Panc1 (cell line): Measurements from ENCODE around the gene CHD6. TPM values are rescaled to one million over a fixed set of nuclear protein-coding genes. Genes with fewer than 3 reads are reported as not detected.

Experiments
- ATAC-seq: fragments of 200-7000 bp; cut with Tn5 transposase; 2 replicates; pipeline ENCODE4 v1.9.1; 2020; ENCODE audit warnings: mild to moderate bottlenecking, moderate library complexity
- BruUV-seq: library from RNA; stranded (reverse); fragments of 400-500 nt; replicated peaks from 2 replicates; lab custom pipeline; 2021; lab: Mats Ljungman, UMichigan
- CTCF ChIA-PET: fragments of 300-600 bp; sonication (Branson Sonifier 250); formaldehyde crosslinking; loops from one replicate; lab custom pipeline; 2022; ENCODE audit warnings: antibody characterized with exemption; lab: Charles Lee
- POLR2A ChIA-PET: fragments of 300-600 bp; sonication (Branson Sonifier 250); formaldehyde crosslinking; loops from one replicate; lab custom pipeline; 2022; ENCODE audit warnings: antibody characterized with exemption; lab: Charles Lee
- DNase-seq: peaks from one replicate; pipeline ENCODE4 v3.0.0-alpha.2; 2010; ENCODE audit warnings: low read depth, low spot score
- H3K27ac ChIP-seq: 2 replicates; pipeline ENCODE4 v1.5.1; 2011; ENCODE audit warnings: mild to moderate bottlenecking, low read length, inconsistent platforms
- H3K27me3 ChIP-seq: fragments of 200-500 bp; sonication (Bioruptor generic); 2 replicates; pipeline ENCODE4 v1.6.0; 2014; ENCODE audit warnings: low read length, inconsistent platforms; ENCODE audit not compliant: control insufficient read depth, insufficient read depth
- H3K36me3 ChIP-seq: fragments of 200-500 bp; sonication (Bioruptor generic); 2 replicates; pipeline ENCODE4 v1.5.1; 2014; ENCODE audit warnings: inconsistent platforms, mild to moderate bottlenecking, low read length, moderate library complexity; ENCODE audit not compliant: control insufficient read depth, insufficient read depth
- H3K4me1 ChIP-seq: 2 replicates; pipeline ENCODE4 v1.5.1; 2011; ENCODE audit warnings: inconsistent platforms, mild to moderate bottlenecking, low read length, moderate library complexity; ENCODE audit not compliant: control insufficient read depth, insufficient read depth
- H3K4me3 ChIP-seq, 2 experiments: 2 replicates each; pipeline ENCODE4 v1.5.1; 2011 to 2012; ENCODE audit warnings: low read depth in 2 of 2, low read length in 2 of 2, mild to moderate bottlenecking in 2 of 2, inconsistent platforms in 1 of 2, moderate library complexity in 1 of 2
- H3K9me3 ChIP-seq: fragments of 200-500 bp; sonication (Bioruptor generic); 2 replicates; pipeline ENCODE4 v1.5.1; 2014; ENCODE audit warnings: low read depth, mild to moderate bottlenecking, inconsistent platforms, low read length, moderate library complexity; ENCODE audit not compliant: control insufficient read depth, insufficient read depth
- POLR2AphosphoS5 ChIP-seq: IDR thresholded peaks from 2 replicates; pipeline ENCODE4 v1.6.1; 2012; ENCODE audit warnings: mild to moderate bottlenecking, low read depth, low read length, moderate library complexity
- SIN3A ChIP-seq: IDR thresholded peaks from 2 replicates; pipeline ENCODE4 v1.6.1; 2012; ENCODE audit warnings: low read depth, mild to moderate bottlenecking, low read length, moderate library complexity, borderline replicate concordance; ENCODE audit not compliant: insufficient read depth
- TCF7L2 ChIP-seq: IDR thresholded peaks from 2 replicates; pipeline ENCODE4 v1.6.1; 2011; ENCODE audit warnings: mild to moderate bottlenecking, low read depth, low read length, inconsistent platforms
- in situ Hi-C: cut with HindIII; loops from 2 replicates; pipeline ENCODE4 v1.10.0; 2016; ENCODE audit warnings: low sequenced_read_pairs, low pct_unique_long_range_greater_than_20kb
- intact Hi-C: fragments of 100-400 bp; cut with micrococcal nuclease; formaldehyde crosslinking; loops from one replicate; pipeline ENCODE4 v1.10.0; 2022; ENCODE audit not compliant: unreplicated experiment
- total RNA-seq: library from RNA; stranded (reverse); gene quantifications from one replicate; pipeline ENCODE4 v1.2.1, GENCODE V29; 2021; ENCODE audit not compliant: unreplicated experiment
- TF ChIP-seq, protein P1 (sequence below), 2 experiments: IDR thresholded peaks; 2 replicates each; pipeline ENCODE4 v1.6.1; 2011 to 2012; ENCODE audit warnings: low read depth in 2 of 2, control low read depth in 1 of 2, low read length in 1 of 2, mild to moderate bottlenecking in 1 of 2, moderate library complexity in 1 of 2; ENCODE audit not compliant: insufficient read depth in 1 of 2
- TF ChIP-seq, protein P2 (sequence below): fragments of 450-650 bp; IDR thresholded peaks from 2 replicates; pipeline ENCODE4 v1.5.1; 2017; ENCODE audit warnings: mild to moderate bottlenecking

Gene CHD6
- total RNA-seq, 1 experiment from 2014 or later = 21.3 TPM

DNA sequence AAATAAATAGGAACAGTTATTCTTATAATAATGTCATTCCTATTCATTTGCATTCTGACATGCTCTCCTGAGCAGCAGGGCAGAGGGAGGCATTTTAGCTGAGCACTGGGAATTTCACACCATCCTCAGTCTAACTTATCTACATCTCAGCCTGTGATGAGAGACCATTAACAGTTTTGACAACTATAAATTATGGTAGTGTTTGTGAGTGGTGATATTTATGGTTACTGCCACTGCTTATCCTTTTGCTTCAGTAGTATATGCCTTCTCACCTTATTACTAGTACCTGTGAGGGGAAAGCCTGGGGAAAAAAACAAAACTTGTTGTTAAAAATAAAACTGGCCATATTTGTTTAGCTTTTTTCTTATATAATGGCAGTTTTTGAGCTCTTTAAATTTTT lies 17.0 kb upstream of the CHD6 start:
- Histone ChIP-seq H3K4me1 (no peaks in the 10 kb centered on the region), H3K9me3 (no peaks in the 10 kb centered on the region), H3K27ac (no peak overlapping the region), H3K4me3 (no peak overlapping the region), H3K36me3 (no peaks in the 10 kb centered on the region), H3K27me3 (peaks cover 22% of the 10 kb centered on the region)
- no TSS peak for BruUV-seq
- ATAC-seq (no peak), DNase-seq (no peak)
- TF ChIP-seq TCF7L2 (no peak), POLR2AphosphoS5 (no peak), SIN3A (no peak)
- TF ChIP-seq, protein P1, sequence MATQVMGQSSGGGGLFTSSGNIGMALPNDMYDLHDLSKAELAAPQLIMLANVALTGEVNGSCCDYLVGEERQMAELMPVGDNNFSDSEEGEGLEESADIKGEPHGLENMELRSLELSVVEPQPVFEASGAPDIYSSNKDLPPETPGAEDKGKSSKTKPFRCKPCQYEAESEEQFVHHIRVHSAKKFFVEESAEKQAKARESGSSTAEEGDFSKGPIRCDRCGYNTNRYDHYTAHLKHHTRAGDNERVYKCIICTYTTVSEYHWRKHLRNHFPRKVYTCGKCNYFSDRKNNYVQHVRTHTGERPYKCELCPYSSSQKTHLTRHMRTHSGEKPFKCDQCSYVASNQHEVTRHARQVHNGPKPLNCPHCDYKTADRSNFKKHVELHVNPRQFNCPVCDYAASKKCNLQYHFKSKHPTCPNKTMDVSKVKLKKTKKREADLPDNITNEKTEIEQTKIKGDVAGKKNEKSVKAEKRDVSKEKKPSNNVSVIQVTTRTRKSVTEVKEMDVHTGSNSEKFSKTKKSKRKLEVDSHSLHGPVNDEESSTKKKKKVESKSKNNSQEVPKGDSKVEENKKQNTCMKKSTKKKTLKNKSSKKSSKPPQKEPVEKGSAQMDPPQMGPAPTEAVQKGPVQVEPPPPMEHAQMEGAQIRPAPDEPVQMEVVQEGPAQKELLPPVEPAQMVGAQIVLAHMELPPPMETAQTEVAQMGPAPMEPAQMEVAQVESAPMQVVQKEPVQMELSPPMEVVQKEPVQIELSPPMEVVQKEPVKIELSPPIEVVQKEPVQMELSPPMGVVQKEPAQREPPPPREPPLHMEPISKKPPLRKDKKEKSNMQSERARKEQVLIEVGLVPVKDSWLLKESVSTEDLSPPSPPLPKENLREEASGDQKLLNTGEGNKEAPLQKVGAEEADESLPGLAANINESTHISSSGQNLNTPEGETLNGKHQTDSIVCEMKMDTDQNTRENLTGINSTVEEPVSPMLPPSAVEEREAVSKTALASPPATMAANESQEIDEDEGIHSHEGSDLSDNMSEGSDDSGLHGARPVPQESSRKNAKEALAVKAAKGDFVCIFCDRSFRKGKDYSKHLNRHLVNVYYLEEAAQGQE (IDR thresholded peaks at IDR 0.05; ENCODE audit: insufficient read depth in 1 of 2, low read depth in 2 of 2, low read length in 1 of 2) = no peak
- TF ChIP-seq, protein P2, sequence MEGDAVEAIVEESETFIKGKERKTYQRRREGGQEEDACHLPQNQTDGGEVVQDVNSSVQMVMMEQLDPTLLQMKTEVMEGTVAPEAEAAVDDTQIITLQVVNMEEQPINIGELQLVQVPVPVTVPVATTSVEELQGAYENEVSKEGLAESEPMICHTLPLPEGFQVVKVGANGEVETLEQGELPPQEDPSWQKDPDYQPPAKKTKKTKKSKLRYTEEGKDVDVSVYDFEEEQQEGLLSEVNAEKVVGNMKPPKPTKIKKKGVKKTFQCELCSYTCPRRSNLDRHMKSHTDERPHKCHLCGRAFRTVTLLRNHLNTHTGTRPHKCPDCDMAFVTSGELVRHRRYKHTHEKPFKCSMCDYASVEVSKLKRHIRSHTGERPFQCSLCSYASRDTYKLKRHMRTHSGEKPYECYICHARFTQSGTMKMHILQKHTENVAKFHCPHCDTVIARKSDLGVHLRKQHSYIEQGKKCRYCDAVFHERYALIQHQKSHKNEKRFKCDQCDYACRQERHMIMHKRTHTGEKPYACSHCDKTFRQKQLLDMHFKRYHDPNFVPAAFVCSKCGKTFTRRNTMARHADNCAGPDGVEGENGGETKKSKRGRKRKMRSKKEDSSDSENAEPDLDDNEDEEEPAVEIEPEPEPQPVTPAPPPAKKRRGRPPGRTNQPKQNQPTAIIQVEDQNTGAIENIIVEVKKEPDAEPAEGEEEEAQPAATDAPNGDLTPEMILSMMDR = no peak
- ChIA-PET POLR2A (no interaction called here), CTCF (no interaction called here)
- intact Hi-C loops (no loop called here), in situ Hi-C loops (no loop called here)

DNA sequence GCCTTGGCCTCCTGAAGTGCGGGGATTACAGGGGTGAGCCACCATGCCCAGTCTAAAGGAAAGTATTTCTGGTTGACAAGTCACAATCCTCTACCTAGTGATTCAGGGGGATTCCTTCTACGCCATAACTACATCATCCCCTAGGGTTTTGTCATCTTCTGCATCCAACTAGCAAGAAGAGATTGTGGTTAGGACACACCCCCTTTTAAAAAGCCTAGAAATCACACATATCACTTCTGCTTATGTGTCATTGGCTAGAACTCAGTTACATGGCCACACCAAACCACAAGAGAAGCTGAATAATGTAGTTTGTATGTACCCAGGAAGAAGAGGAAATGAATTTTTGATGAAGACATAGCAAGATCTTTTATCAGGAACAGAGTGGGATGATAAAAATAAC lies 14.7 kb upstream of the CHD6 start:
- POLR2A ChIA-PET = no interaction called here

DNA sequence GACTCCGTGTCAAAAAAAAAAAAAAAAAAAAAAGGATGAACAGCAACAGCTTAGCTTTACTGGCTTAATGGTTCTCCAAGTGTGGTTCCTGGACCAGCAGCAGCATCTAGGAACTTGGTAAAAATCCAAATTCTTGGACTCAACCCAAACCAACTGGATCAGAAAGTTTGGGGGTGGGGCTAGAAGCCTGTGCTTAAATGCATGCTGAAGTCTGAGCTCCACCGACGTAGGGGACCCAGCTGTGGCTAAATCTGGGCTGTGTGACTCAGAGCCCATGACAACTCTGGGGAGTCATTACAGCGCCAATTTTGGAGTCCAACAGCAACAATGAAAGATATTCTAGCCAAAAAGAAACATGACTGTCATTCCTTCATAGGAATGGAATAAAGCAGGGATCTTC lies 13.6 kb upstream of the CHD6 start:
- Histone ChIP-seq H3K27me3 (peaks cover 8% of the 10 kb centered on the region; the same call in 1 of the 2 replicates), H3K27ac (no peak overlapping the region), H3K36me3 (no peaks in the 10 kb centered on the region), H3K4me1 (no peaks in the 10 kb centered on the region), H3K9me3 (no peaks in the 10 kb centered on the region), H3K4me3 (no peak overlapping the region)
- in situ Hi-C loops = no loop called here
- CTCF ChIA-PET = no interaction called here
- TF ChIP-seq SIN3A (no peak), TCF7L2 (no peak), POLR2AphosphoS5 (no peak)
- TF ChIP-seq, protein P2 = no peak
- TF ChIP-seq, protein P1 (IDR thresholded peaks at IDR 0.05; ENCODE audit: insufficient read depth in 1 of 2, low read depth in 2 of 2, low read length in 1 of 2) = no peak
- intact Hi-C loops = no loop called here
- no TSS peak for BruUV-seq
- DNase-seq = no peak
- POLR2A ChIA-PET = no interaction called here
- ATAC-seq = no peak

More for the DNA sequence above, 14.7 kb upstream of the CHD6 start:
- DNase-seq = no peak
- BruUV-seq = no TSS peak
- Histone ChIP-seq H3K27ac (no peak overlapping the region), H3K27me3 (peaks cover 8% of the 10 kb centered on the region; the same call in 1 of the 2 replicates), H3K4me1 (no peaks in the 10 kb centered on the region), H3K4me3 (no peak overlapping the region), H3K36me3 (no peaks in the 10 kb centered on the region), H3K9me3 (no peaks in the 10 kb centered on the region)
- CTCF ChIA-PET = no interaction called here
- in situ Hi-C loops (no loop called here), intact Hi-C loops (no loop called here)
- ATAC-seq = no peak
- TF ChIP-seq POLR2AphosphoS5 = no peak
